Measurements from ENCODE around the gene POU2AF1. TPM values are rescaled to one million over a fixed set of nuclear protein-coding genes. Genes with fewer than 3 reads are reported as not detected.

Gene POU2AF1
- total and polyA plus RNA-seq, 2 of the 8 experiments (the other 6 are each of a cell fraction or from before 2014, with no cell fraction given): not detected

DNA sequence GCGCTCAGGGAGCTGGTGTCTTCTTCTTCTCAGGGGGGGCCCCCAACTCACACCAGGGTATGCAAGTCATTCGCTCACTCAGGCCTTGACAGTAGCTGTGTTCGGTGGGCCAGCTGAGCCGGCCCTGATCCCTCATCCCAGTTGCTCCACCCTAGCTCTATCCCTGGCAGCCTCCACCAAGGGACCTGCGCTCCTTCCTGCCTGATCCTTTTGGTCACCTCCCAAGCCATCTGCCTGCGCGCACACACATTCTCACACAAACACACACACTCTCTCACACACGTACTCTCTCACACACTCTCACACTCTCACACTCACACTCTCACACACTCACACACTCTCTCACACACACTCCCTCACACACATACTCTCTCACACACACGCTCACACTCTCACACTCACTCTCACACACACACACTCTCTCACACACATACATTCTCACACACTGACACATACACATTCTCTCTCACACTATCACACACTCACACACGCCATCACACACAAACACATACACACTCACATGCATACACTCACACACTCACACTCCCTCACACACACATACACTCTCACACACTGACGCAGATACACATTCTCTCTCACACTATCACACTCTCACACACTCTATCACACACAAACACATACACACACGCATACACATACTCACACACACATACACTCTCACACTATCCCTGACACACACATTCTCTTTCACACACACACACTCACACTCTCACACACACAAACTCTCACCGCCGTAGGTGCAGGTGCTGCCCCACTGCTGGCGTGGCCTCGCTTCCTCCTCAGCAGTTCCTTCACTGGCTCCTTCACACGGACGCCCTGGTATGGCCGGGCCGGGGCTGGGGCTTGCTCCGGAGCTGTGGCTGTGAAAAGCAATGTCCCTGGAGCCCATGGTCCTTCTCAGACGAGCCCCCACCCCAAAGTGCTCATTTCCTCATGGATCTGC lies 20.8 kb downstream of the POU2AF1 start:
- CTCF ChIA-PET (ENCODE audit: partially characterized antibody): interaction anchor here (0.6 to 1.8 kb wide), 6 partner anchors 28 to 81 kb away, joined by 3 to 6 read pairs (median 3); no protein-coding TSS in a partner anchor
- no peak overlapping the region for H3K18ac ChIP-seq (ENCODE audit: extremely low read depth, low read length)
- WGBS, 2 experiments (ENCODE audit: extremely low coverage in 1 of 2, insufficient coverage in 1 of 2, insufficient read length in 1 of 2, insufficient replicate concordance in 2 of 2, low coverage in 1 of 2, low lambda C conversion rate in 2 of 2, missing lambda C conversion rate in 1 of 2): 79 to 100% methylated on average over 3 to 21 of the region's 22 CpGs

More for the DNA sequence above, 20.8 kb downstream of the POU2AF1 start:
- no peak overlapping the region for H2AFZ ChIP-seq (ENCODE audit: low read length)
- peak overlapping the region; percentile 88 for H3K56ac ChIP-seq (replicated peaks; ENCODE audit: insufficient read length, low read depth, low read length)
- no peak overlapping the region for H3K14ac ChIP-seq (ENCODE audit: insufficient read length)
- H3K4me3 ChIP-seq (ENCODE audit: extremely low read depth in 1 of 4, insufficient read depth in 2 of 4, low read depth in 3 of 4, low read length in 4 of 4): no peak overlapping the region
- no peak overlapping the region for H3K4me2 ChIP-seq (ENCODE audit: insufficient read depth in 1 of 2, low read depth in 2 of 2, low read length in 2 of 2)
- no peak overlapping the region for H4K5ac ChIP-seq (ENCODE audit: insufficient read length, low read depth, low read length)
- H3K4ac ChIP-seq (replicated peaks; ENCODE audit: insufficient read length, low read depth, low read length): no peak overlapping the region
- H3K9ac ChIP-seq (replicated peaks in 1 of 4; ENCODE audit: extremely low read depth in 1 of 4, low read depth in 3 of 4, low read length in 3 of 4): no peak overlapping the region
- H3K27me3 ChIP-seq (replicated peaks in 1 of 4; ENCODE audit: control insufficient read depth in 3 of 4, extremely low read depth in 1 of 4, insufficient read depth in 3 of 4, low read length in 3 of 4): no peaks in the 10 kb centered on the region
- H2BK12ac ChIP-seq (ENCODE audit: low read depth, low read length): no peak overlapping the region
- no peak overlapping the region for H2AK5ac ChIP-seq (ENCODE audit: low read depth, low read length)
- no peak overlapping the region for H4K8ac ChIP-seq (ENCODE audit: extremely low read depth, insufficient read depth, low read length)
- H2BK20ac ChIP-seq (ENCODE audit: low read length): no peak overlapping the region
- no peak overlapping the region for H2BK5ac ChIP-seq (ENCODE audit: low read depth, low read length)
- H3K23me2 ChIP-seq (ENCODE audit: low read depth, low read length): peaks cover 4% of the 10 kb centered on the region; the same call in 1 of the 2 replicates
- no peaks in the 10 kb centered on the region for H3K79me2 ChIP-seq (ENCODE audit: control insufficient read depth in 1 of 2, insufficient read depth in 2 of 2, low read length in 2 of 2)
- DNase-seq (ENCODE audit: low read depth in 1 of 2, low spot score in 2 of 2) (no peak), FAIRE-seq (no peak)
- no peak overlapping the region for H3K27ac ChIP-seq (ENCODE audit: low read depth, low read length)
- no peak overlapping the region for H2BK15ac ChIP-seq (ENCODE audit: low read length)
- peaks cover 0 to 4% of the 10 kb centered on the region in 2 experiments for H4K20me1 ChIP-seq (replicated peaks in 1 of 2; ENCODE audit: control insufficient read depth in 1 of 2, insufficient read depth in 2 of 2, low read length in 2 of 2)
- TF ChIP-seq KDM4A (IDR thresholded peaks at IDR 0.05; ENCODE audit: low read depth, low read length, severe bottlenecking) (no peak), CTBP2 (IDR thresholded peaks at IDR 0.05; ENCODE audit: borderline replicate concordance, insufficient read depth, insufficient read length, low read length) (no peak)
- no peak overlapping the region for H2BK120ac ChIP-seq (replicated peaks; ENCODE audit: low read depth, low read length)
- H3K4me1 ChIP-seq (replicated peaks in 1 of 4; ENCODE audit: control insufficient read depth in 3 of 4, insufficient read depth in 4 of 4, low read length in 3 of 4): no peaks in the 10 kb centered on the region
- POLR2A ChIA-PET (ENCODE audit: partially characterized antibody): no interaction called here
- no peaks in the 10 kb centered on the region for H3K79me1 ChIP-seq (ENCODE audit: low read depth, low read length)
- H3K36me3 ChIP-seq (ENCODE audit: control insufficient read depth in 2 of 4, insufficient read depth in 4 of 4, low read length in 3 of 4): no peaks in the 10 kb centered on the region
- H3K23ac ChIP-seq (ENCODE audit: insufficient read length): no peak overlapping the region
- H4K91ac ChIP-seq (replicated peaks; ENCODE audit: insufficient read length, low read length): peak overlapping the region; percentile 71
- H3K9me3 ChIP-seq (ENCODE audit: insufficient read depth in 2 of 2, low read depth in 1 of 2, low read length in 1 of 2): no peaks in the 10 kb centered on the region

Measured in H1 (cell line).